ENCODE measurements around the gene SLC35E3. TPM values are rescaled to one million over a fixed set of nuclear protein-coding genes. Genes with fewer than 3 reads are reported as not detected.

SLC35E3 gene
- total RNA-seq, 6 experiments from 2014 or later = 10.7 to 17.0 (median 12.0) TPM

DNA sequence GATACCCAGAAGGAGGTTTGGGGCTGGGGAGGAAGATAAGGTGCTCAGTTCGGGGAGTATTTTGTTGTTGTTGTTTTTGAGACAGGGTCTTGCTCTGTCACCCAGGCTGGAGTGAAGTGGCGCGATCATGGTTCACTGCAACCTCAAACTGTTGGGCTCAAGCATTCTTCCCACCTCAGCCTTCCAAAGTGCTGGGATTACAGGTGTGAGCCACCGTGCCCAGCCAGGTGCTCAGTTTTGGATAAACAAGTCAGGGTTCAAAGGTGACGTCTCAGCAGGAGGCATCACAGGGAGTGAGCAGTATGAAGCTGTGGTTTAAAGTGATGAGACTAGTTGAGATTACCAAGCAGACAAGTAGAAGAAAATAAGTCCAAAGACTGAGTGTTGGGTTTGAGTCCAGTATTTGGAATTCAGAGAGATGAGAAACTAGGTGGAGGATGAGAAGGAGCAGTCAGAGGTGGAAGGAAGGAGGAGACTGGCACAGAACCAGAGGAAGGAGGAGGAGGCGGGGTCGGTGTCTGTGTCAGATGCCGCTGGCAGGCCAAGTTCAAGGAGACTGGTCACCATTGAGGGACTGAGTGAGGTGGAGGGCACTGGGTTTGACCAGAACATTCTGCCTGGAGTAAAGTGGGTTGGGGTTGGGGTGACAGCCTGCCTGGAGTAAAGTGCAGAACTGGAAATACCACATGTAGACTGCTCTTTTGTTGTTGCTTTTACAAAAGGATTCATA is 16.1 kb downstream of the SLC35E3 start:
- Mint-ChIP-seq H3K4me1 (ENCODE audit: low read depth) (no peaks in the 10 kb centered on the region), H3K36me3 (ENCODE audit: low read depth) (peaks cover 14% of the 10 kb centered on the region)

GRCh38 chr12:68762691-68763090 is 16.7 kb downstream of the SLC35E3 start:
- DNase-seq = no peak
- no peaks in the 10 kb centered on the region for H3K9me3 Mint-ChIP-seq
- TF ChIP-seq CTCF (IDR thresholded peaks at IDR 0.05) = no peak
- peaks cover 14% of the 10 kb centered on the region for H3K36me3 Mint-ChIP-seq (ENCODE audit: low read depth)
- H3K4me3 Mint-ChIP-seq = no peak overlapping the region
- H3K27ac Mint-ChIP-seq = no peak overlapping the region
- no peaks in the 10 kb centered on the region for H3K4me1 Mint-ChIP-seq (ENCODE audit: low read depth)
- H3K27me3 Mint-ChIP-seq (ENCODE audit: insufficient read depth) = no peaks in the 10 kb centered on the region

More for the DNA sequence above, 16.1 kb downstream of the SLC35E3 start:
- no peaks in the 10 kb centered on the region for H3K9me3 Mint-ChIP-seq
- H3K4me3 Mint-ChIP-seq = no peak overlapping the region
- no peak for TF ChIP-seq CTCF (IDR thresholded peaks at IDR 0.05)
- no peak overlapping the region for H3K27ac Mint-ChIP-seq
- no peak for DNase-seq
- no peaks in the 10 kb centered on the region for H3K27me3 Mint-ChIP-seq (ENCODE audit: insufficient read depth)

DNA sequence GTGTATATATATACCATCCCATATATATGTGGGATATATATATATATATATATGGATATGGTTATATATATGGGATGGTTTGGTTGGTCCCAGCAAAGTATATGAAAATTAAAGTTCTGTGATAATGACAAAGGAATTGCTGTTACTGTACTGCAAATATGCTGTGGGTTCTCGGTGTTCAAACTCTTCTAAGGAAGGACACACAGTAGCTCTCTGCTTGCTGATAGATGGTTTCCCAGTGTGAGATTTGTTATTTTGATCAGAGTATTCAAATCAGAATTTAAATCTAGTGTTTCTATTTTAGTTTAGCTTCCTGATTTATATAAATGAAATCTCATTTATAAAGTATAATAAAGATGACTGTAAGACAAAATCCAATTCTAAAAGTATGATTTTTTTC is 19.7 kb downstream of the SLC35E3 start:
- H3K4me3 Mint-ChIP-seq = no peak overlapping the region
- peaks cover 10% of the 10 kb centered on the region for H3K36me3 Mint-ChIP-seq (ENCODE audit: low read depth)
- H3K9me3 Mint-ChIP-seq = no peaks in the 10 kb centered on the region
- no peak for TF ChIP-seq CTCF (IDR thresholded peaks at IDR 0.05)
- H3K4me1 Mint-ChIP-seq (ENCODE audit: low read depth) = no peaks in the 10 kb centered on the region; the same call in 1 of the 2 replicates
- H3K27ac Mint-ChIP-seq = no peak overlapping the region
- DNase-seq = no peak
- no peaks in the 10 kb centered on the region for H3K27me3 Mint-ChIP-seq (ENCODE audit: insufficient read depth)

DNA sequence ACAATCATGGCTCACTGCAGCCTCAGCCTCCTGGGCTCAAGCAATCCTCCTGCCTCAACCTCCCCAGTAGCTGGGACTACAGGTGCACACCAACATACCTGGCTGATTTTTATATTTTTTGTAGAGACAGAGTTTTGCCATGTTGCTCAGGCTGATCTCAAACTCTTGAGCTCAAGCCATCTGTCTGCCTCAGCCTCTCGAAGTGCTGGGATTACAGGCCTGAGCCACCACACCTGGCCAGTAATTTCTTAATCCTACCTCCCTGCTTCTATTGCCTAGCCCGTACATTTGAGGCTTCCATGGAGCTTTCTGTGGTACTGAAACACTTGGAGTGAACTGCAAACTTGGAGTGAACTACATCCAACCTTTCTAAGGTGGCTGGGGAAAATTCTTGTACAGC is 20.7 kb downstream of the SLC35E3 start:
- Mint-ChIP-seq H3K36me3 (ENCODE audit: low read depth) (peaks cover 7% of the 10 kb centered on the region), H3K4me1 (ENCODE audit: low read depth) (no peaks in the 10 kb centered on the region; the same call in 1 of the 2 replicates), H3K27me3 (ENCODE audit: insufficient read depth) (no peaks in the 10 kb centered on the region; the same call in 1 of the 2 replicates), H3K27ac (no peak overlapping the region), H3K4me3 (no peak overlapping the region), H3K9me3 (no peaks in the 10 kb centered on the region)
- no peak for TF ChIP-seq CTCF (IDR thresholded peaks at IDR 0.05)
- DNase-seq = no peak

DNA sequence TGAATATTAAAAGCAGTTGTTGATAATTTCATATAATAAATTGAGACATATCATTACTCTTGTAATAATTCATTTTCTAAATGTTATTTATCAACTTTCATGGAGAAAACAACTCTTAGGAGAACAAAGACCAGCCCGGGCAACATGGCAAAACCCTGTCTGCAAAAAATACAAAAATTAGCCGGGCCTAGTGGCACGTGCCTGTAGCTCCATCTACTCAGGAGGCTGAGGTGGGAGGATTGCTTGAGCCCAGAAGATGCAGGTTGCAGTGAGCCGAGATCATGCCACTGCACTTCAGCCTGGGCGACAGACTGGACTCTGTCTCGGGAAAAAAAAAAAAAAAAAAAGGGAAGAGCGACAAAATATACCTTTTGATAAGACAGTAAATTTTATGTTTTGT is 21.2 kb downstream of the SLC35E3 start:
- no peak overlapping the region for H3K27ac Mint-ChIP-seq
- TF ChIP-seq CTCF (IDR thresholded peaks at IDR 0.05) = no peak
- DNase-seq = no peak
- H3K4me1 Mint-ChIP-seq (ENCODE audit: low read depth) = no peaks in the 10 kb centered on the region; the same call in 1 of the 2 replicates
- H3K27me3 Mint-ChIP-seq (ENCODE audit: insufficient read depth) = no peaks in the 10 kb centered on the region; the same call in 1 of the 2 replicates
- no peak overlapping the region for H3K4me3 Mint-ChIP-seq
- peaks cover 2% of the 10 kb centered on the region; the same call in 1 of the 2 replicates for H3K36me3 Mint-ChIP-seq (ENCODE audit: low read depth)
- H3K9me3 Mint-ChIP-seq = no peaks in the 10 kb centered on the region
